CD4-positive, alpha-beta T cell treated with Interleukin-15 for 4 hours (primary cell): ENCODE data around the gene ABCA3.
A peak's percentile ranks its signal among the peaks of the same experiment; 100 is the strongest.
"Not testable (repeated sequence)": the region's sequence is repeated elsewhere in the genome, so short reads cannot be mapped to it uniquely, and the experiment has no call there.

Source experiments
- DNase-seq: peaks from one replicate; pipeline ENCODE4 v3.0.0-alpha.2; 2020; ENCODE audit warnings: low spot score

The ABCA3 gene

DNA sequence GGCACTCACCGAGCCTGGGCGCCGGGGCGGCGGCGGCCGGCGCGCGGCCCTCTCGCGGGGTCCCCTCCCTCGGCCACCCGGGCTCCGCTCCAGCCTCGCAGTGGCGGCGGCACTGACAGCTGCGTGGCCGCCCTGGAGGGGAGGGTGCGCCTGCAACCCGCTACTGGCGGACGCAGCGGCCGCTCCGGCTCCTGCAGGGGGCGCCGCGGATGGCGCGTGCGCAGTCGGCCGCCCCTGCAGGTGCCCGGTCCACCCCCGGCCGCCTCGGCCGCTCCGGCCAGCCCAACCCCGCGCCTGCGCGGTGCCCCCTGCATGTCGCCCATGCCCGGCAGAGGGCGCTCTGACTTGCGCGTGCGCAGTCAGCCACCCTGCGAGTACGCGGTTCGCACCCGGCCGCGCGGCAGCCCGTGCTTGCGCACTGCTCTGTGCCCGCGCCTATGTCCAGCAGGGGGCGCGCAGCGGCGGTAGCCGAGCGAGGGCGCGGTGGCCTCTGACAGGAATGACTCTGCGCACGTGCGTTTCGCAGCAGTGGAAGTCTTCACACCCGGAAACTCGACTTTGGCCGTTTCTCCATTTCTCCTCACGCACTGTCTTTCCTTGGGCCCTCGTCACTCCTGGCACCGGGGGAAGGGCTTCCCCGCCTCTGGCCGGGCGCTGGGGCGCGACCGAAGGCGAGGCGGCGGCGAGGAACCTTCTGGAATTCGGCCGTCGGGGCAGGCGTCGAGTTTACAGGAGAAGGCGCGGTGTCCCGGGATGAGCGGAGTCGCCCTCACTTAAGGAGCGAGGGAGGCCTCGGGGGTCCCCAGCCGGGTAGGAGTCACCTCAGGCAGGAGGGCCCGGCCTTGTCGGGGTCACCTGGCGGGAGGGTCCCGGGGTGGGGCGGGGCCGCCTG lies at the start of gene ABCA3:
Gene ABCA3, minus strand, starts transcription at position 165 of the 892 bp plus-strand sequence. CDS start 14,262 bp downstream, outside the sequence.
- peak; percentile 95 for DNase-seq

DNA sequence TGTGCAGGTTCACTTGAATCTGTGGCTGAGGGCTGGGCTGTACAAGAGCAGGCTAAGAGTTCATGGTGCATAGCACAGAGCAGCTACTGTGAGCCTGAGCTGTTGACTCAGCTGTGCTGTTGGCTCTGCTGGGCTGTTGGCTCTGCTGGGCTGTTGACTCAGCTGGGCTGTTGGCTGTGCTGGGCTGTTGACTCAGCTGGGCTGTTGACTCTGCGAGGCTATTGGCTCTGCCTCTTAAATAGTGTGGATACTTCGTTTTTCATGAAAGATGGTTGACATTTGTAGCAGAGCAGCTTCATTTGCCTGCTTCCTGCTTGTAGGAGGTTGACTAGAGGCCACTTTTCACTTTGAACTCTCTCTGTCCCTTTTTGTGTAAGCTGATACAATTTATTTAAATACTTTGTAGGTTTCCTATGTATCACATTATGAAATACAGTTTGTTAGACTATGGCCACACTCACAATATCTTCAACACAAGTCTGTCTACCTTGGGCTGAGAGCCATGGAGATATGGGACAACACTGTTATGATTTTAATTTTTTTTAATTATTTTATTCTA lies 48.4 kb upstream of the ABCA3 start:
- DNase-seq, result no peak

DNA sequence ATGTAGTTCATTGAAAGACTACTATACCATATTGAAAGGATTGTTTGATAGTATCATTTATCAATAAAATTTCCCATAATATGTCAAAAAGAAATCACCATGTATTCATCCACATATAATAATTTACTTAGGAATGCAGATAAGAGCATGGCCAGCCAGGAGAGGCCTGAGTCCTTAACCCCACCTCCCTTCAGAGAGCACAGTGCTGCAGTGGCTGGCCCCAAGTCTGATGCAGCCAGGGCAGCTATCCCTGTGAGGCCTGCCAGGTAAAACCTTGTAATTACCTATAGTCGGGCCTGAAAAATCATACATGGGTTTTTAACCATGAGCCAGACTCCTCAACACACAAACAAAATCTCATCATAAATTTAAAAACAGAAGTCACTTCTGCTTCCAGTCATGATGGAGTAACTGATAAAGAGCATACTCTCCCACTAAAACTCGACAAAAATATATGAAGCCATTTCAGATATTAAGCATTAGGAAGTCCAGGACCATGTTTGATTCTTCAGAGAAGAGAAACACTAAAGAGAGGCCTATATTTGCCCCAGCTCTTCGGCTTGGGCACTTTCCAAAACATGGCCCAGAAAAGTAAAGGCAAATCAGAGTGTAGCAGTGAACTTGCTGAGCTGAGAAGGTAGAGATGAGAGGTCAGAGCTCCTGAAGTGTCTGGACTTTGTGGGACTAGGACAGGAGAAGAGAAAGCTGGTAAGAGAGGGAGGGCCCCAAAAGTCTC lies 47.8 kb upstream of the ABCA3 start:
- no peak for DNase-seq

DNA sequence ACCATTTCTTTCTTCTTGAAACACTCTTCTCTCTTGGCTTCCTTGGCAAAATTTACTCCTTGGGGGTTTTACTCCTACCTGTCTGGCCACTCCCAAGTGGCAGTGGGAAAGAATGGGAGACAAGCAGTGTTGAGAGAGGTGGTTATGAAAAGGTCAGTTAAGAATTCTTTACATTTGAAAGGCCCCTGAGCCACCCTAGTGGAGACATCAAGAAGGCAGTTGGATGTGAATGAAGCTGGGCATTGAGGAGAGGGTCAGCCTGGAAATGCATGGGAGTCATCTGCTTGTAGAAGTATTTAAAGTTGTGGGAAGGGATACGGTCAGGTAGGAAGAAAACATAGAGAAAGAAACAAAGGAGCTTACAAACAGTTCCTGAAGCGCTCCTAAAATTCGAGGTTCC lies 46.5 kb upstream of the ABCA3 start:
- no peak for DNase-seq

DNA sequence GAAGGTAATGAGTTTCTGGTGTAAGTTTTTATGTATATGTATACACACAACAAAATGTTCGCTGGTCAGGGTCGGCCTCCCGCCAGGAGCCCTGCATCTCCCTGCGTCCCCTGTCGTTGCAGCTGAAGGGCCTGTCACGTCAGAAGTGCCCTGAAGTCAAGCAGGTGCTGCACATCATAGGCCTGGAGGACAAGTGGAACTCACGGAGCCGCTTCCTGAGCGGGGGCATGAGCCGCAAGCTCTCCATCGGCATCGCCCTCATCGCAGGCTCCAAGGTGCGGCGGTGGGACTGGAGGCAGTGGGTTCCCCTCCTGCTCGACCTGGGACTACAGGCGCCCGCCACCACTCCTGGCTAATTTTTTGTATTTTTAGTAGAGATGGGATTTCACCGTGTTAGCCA lies 45.5 kb upstream of the ABCA3 start:
- DNase-seq, result not testable (repeated sequence)

DNA sequence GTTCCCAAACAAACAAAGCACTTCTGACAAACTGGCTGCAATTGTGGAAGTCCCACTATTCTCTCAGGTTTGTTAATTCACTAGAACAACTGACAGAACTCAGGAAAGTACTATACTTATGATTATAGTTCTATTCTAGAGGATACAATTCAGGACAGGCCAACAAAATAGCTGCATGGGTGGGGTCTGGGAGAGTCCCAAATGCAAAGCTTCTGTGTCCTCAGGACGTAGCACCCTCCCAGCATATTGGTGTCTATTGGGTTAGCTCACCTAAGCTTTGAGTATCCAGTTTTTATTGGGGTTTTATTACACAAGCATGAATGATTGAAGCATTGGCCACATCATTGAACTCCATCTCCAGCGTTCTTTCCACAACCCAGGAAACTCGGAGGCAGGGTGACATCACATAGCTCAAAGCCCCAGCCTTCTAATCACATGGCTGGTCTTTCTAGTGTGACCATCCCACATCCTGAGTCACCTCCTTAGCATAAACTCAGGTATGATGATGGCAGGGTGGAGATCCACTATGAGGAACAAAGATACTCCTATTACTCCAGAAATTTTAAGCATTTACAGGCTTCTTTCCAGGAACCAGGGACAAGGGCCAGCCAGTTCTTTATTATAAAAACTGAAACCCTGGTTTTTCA lies 44.8 kb upstream of the ABCA3 start:
- DNase-seq, result no peak

DNA sequence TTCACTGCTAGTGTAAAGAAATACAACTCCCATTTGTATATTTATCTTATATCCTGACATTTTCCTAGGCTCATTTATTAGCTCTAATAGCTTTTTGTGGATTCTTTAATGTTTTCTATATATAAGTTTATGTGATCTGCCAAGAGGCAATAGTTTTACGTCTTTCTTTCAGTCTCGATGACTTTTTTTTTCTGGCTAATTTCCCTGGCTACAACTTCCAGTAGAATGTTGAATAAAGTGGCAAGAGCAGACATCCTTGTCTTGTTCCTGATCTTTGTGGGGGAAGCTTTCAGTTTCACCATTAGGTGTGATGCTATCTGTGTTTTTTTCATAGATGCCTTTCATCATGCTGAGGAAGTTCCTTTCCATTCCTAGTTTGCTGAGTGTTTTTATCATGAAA lies 43.9 kb upstream of the ABCA3 start:
- no peak for DNase-seq

DNA sequence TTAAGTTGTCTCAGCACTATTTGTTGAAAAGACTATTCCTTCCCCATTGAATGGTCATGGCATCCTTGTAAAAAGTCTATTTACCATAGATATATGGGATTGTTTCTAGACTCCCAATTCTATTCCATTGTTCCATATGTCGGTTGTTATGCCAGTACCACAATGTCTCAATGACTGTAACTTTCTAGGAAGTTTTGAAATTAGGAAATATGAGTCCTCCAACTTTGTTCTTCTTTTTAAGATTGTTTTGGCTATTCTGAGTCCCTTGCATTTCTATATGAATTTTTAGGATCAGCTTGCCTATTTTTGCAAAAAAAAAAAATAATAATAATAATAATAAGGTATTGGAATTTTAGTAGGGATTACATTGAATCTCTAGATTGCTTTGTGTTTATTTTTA lies 43.0 kb upstream of the ABCA3 start:
- no peak for DNase-seq

DNA sequence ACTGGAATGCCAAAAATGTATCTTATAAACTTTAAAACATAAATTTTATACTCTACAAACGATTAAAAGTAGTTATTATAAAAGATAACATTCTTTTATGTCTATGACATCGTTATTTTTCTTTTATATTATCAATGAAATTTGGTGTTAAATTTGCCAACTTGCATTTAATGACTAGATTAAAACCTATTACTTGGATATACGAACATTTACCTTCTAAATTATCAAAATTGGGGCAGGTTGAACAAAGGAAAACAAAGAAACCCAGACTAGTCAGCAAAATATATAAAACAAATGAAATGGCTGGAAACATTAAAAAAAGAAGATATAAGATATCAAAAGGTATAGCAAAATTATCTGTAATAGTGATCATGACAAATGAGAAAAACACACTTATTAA lies 34.1 kb upstream of the ABCA3 start:
- DNase-seq, result no peak

DNA sequence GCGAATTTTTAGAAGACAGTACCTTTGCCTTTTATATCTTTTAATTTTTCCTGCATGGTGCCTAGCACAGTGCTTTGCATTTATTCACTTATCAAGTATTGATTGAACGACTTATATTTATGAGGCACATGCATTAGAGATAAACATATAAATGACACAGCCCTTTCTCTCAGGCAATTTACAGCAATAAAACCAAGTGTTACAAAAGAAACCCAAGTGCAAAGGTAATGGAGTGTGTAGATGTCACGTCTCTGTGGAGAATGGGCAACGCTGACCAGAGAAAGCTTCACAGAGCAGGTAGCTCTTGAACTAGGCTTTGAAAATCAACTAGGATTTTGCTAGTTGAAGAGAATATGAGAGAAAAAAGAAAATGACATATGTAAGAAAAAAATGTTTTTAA lies 32.6 kb upstream of the ABCA3 start:
- no peak for DNase-seq

DNA sequence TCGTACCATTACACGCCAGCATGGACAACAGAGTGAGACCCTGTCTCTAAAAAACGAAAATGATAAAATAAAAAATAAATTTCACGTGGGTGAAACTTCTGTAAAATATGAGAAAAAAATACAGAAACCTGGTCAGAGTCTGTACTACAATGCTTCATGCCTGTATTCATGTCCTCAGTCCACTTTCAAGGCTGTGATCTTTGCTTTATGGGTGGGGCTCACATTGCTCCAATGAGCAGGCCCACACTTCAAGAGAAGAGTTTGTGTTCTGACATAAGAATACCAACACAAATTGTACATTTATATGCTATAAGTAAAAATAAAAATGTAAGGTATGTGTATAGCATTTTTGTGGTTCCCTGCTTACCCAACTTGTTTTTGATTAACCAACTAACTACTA lies 32.2 kb upstream of the ABCA3 start:
- no peak for DNase-seq

DNA sequence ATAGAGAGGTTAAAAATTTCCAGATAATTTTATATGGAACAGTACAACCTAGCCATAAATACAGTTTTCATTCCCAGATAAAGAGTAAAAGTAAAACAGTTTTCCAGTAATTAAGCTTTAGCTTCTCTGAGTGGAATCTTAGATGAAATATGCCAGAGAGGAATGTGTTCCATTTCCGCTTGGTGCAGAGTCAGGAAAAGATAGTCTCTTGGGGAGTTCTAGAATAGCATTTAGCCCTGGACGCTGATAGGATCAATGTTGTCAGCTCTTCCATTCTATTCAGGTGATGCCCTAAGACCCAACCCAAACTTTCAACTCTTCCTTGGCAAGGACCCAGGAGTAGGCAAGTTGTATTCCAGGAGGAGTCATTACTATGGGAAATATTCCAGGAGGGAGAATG lies 30.9 kb upstream of the ABCA3 start:
- no peak for DNase-seq

DNA sequence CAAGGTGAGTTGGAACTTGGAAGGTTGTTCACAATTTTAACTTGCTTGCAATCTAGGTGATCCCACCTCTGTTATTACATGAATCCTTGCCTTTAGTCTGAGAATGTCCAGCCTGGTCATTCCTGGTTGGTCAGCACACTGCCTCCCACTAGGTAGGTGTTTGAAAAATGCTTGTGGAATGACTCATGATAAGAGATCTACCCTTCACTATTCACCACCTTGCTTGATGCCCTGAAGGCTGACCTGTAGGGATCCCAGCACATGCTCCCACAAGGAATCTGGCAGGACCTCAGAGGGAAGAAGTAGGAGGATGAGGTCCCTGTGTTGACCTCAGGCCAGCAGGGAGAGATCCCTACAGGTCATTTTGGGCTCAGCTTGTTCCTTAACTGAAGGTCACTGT lies 30.2 kb upstream of the ABCA3 start:
- no peak for DNase-seq

DNA sequence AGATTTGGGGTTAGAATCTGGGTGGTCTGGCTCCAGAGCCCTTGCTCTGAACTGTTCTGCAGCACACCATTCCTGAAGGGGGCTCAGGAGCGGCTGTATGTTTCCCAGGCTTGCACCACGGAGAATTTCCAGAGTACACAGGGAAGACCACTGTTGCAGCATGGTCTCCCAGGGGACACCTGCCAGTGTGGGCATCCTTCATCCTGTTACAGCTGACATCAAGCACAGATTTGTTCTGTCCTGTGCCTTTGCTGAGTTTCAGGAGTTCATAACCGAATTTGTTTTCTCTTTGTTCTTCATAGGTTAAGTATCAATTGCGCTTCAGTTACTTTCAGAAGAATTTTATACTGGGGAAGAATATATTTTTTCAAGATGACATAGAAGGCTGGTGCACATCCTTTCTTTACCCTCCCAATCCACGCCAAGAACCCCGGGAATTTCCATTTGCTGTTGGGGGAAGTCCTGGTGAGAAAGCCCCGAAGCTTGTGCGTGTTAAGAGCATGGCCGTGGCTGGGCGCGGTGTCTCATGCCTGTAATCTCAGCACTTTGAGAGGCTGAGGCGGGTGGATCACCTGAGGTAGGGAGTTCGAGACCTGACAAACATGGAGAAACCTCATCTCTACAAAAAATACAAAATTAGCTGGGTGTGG lies 26.3 kb upstream of the ABCA3 start:
- no peak for DNase-seq

DNA sequence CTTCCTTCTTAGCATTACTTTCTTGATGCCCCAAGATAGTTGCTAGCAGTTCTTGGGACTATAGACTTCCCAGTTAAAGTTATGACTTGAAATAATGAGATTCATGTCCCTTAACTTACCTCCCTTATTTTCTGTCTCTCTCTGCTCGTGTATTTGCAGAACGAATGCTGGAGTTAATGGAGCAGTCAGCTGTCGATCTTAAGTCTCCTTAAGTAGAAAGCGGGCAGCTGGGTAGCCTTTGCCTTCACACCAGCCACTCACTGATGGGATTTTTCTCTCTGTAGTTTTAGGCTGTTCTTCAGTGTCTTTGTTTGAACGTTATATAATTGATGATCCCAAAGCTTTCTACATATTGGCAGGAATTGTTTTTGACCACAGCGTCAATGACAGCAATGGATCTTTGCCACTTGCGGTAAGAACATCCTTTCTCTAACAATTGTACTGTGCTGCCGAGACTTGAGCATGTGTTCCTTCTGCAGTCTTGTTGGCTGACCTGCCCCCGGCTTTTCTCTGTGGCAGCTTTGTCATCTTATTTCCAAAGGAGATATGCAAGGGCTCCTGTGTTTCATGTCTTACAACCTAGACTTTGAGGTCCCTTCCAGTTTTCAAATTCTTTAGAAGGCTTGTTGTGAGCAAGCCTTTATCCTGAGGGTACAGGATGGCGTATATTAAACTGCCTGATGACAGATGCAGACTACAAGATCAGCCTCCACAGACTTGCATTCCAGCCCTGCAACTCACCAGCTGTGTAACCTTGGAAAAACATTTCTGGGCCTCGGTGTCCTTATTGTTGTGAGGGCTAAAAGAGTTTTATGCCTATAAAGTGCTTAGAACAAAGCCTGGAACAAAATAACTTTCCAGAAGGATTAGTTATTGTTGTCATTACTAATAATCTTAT lies 25.1 kb upstream of the ABCA3 start:
- DNase-seq, result no peak

DNA sequence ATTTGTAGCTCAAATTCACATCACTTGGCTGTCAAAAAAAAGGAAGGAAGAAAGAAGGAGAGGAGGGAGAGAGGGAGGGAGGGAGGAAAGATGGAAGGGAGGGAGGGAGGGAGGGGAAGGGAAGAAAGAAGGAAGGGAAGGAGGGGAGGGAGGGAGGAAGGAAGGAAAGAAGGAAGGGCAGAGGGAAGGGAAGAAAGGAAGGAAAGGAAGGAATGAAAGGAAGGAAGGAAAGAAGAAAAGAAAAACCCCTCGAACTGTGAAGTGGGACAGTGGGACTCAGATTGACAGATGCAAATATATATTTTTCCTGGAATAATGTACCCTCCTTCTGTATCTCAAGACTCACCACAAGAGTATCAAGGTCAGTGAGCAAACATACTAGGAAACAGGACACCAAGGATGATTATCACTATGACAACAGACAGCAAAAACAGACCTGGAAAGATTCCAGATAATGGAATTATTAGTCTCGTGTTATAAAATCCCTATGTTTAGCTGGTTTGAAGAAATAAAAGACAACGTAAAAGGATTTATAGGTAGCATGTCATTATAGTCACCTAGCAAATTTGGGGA lies 24.2 kb upstream of the ABCA3 start:
- no peak for DNase-seq

DNA sequence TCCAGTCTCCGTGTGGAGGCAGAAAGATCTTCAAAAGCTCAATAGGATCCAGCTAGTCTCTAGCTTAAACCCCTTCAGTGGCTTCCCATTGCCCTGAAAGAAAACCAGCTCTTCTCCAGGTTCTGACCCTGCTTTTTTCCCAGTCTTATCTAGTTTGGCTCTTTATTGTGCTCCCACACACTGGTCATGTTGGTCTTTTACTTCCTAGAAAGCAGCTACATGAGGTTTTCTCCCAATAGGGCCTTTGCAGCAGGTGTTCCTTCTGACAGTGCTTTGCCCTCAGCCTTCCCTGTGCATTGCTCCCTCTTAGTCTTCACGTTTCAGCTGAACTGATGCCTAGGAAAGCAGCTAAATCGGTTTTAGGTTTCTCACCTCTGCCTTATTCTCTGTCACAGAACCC lies 21.7 kb upstream of the ABCA3 start:
- no peak for DNase-seq

DNA sequence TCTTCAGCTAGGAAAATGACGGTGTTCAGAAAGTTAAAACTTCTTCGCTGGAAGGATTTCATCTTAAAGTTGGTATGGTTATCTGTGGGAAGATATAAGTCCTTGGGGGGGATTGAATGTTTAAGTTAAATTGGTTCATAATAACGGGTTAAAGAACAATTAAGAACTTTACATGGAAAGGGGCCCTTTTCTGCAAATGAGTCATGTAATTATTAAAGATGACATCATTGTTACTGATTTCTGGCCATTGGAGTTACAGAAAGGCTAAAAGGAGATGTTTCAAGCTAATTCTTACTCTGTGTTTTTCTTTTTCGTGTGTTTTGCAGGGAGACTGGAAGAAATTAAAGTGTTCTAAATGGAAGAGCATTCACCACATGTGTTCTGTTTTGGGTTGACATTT lies 20.6 kb upstream of the ABCA3 start:
- no peak for DNase-seq

DNA sequence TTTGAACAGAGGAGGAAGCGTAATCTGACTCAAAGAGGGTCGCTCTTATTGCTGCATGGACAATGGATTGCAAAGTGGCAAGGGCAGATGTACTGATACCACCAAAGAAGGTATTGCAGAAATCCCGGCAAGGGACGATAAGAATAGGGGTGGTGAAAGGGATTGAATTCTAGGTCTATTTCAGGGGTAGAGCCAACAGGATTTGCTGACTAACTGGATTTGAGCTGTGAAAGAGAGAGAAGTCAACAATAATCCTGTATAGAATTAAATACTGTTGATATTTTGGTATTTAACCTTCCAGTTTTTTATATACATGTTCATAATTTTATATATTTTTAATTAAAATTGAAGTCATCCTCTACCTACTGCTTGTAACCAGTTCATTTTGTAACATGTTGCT lies 19.4 kb upstream of the ABCA3 start:
- DNase-seq, result no peak

DNA sequence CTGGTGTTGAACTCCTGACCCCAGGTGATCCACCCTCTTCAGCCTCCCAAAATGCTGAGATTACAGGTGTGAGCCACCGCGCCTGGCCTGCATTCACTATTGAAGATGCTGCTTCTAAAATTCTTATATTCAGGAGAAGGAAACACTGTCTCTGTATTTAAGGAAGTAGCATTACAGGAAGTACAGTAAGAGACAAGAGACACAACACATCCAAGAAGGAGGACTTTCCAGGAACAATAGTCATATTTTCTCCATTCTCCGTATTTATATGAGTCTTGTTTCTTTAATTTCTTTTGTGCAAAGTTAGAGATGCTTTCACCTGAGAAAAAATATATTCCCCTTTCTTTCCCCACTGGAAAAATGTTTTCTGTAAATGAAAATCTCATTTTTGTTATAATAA lies 18.3 kb upstream of the ABCA3 start:
- DNase-seq, result no peak

DNA sequence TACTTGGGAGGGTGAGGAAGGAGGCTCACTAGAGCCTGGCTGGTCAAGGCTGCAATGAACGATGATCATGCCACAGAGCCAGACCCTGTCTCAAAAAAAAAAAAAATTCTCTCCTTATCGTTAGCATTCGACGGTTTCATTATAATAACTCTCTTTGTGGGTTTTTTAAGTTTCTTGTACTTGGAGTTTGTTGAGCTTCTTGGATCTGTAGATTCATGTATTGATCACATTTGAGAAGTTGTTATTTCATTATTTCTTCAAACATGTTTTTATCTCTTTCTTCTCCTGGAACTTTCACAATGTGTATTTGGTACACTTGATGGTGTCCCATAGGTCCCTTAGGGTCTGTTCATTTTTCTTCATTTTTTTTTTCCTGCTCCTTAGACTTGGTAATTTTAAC lies 16.8 kb upstream of the ABCA3 start:
- no peak for DNase-seq
